HCT116 (cell line): Measurements from ENCODE around the gene CDC42EP1. TPM values are rescaled to one million over a fixed set of nuclear protein-coding genes. Genes with fewer than 3 reads are reported as not detected.
A peak's percentile ranks its signal among the peaks of the same experiment; 100 is the strongest.
"Not testable (repeated sequence)": the region's sequence is repeated elsewhere in the genome, so short reads cannot be mapped to it uniquely, and the experiment has no call there.

ENCODE experiments used
- ATAC-seq: fragments of 200-7000 bp; cut with Tn5 transposase; 2 replicates; pipeline ENCODE4 v1.9.1; 2020; ENCODE audit warnings: mild to moderate bottlenecking, moderate library complexity
- BruUV-seq: library from RNA; stranded (reverse); fragments of 400-500 nt; replicated peaks from 2 replicates; lab custom pipeline; 2021; lab: Mats Ljungman, UMichigan
- CTCF ChIA-PET: fragments of 300-600 bp; sonication (Branson Sonifier 250); formaldehyde crosslinking; loops from one replicate; lab custom pipeline; 2021; ENCODE audit warnings: antibody characterized with exemption; lab: Charles Lee
- POLR2A ChIA-PET: fragments of 300-600, 350-600 bp; sonication (Branson Sonifier 250); formaldehyde crosslinking; loops from one replicate; lab custom pipeline; 2021; ENCODE audit warnings: antibody characterized with exemption; lab: Charles Lee
- RAD21 ChIA-PET, 2 experiments: fragments of 300-600 bp; sonication (Branson Sonifier 250); formaldehyde crosslinking; loops; one replicate each; lab custom pipeline; 2023; ENCODE audit warnings: low total read pairs in 2 of 2; ENCODE audit not compliant: uncharacterized antibody in 2 of 2, unreplicated experiment in 2 of 2, low non-redundant PET in 1 of 2; lab: Charles Lee
- DNase-seq: peaks from one replicate; pipeline ENCODE4 v3.0.0-alpha.2; 2010; ENCODE audit warnings: low read depth, low spot score
- H2AFZ ChIP-seq: fragments of 200-600 bp; shearing (Covaris generic), sonication (generic); 2 replicates; pipeline ENCODE4 v1.6.1; 2017; ENCODE audit warnings: low read depth, mixed run types, mixed read lengths, antibody characterized with exemption, low read length; ENCODE audit not compliant: poor library complexity, severe bottlenecking
- H3K27ac ChIP-seq: 2 replicates; pipeline ENCODE4 v1.5.1; 2012; ENCODE audit warnings: low read depth, low read length
- H3K27me3 ChIP-seq: fragments of 200-600 bp; sonication (generic); 2 replicates; pipeline ENCODE4 v1.6.1; 2016; ENCODE audit warnings: mixed run types, low read length, mixed read lengths; ENCODE audit not compliant: insufficient read depth
- H3K36me3 ChIP-seq, 2 experiments: fragments of 200-500 bp in 1 of 2; fragments of 200-600 bp in 1 of 2; sonication (Bioruptor generic) in 1 of 2; sonication (generic) in 1 of 2; 2 replicates each; pipeline versions ENCODE4 v1.5.1 to v1.6.1; 2014 to 2016; ENCODE audit warnings: low read length in 2 of 2, inconsistent platforms in 1 of 2, mixed read lengths in 1 of 2, mixed run types in 1 of 2; ENCODE audit not compliant: insufficient read depth in 2 of 2, control insufficient read depth in 1 of 2
- H3K4me1 ChIP-seq, 2 experiments: fragments of 200-600 bp in 1 of 2; sonication (generic) in 1 of 2; 2 replicates each; pipeline versions ENCODE4 v1.5.1 to v1.6.1; 2012 to 2017; ENCODE audit warnings: low read length in 2 of 2, inconsistent platforms in 1 of 2, mild to moderate bottlenecking in 1 of 2, mixed read lengths in 1 of 2, mixed run types in 1 of 2, moderate library complexity in 1 of 2; ENCODE audit not compliant: insufficient read depth in 2 of 2, control insufficient read depth in 1 of 2
- H3K4me2 ChIP-seq: fragments of 200-600 bp; sonication (generic); 2 replicates; pipeline ENCODE4 v1.6.1; 2017; ENCODE audit warnings: mixed run types, low read length, mixed read lengths
- H3K4me3 ChIP-seq, 2 experiments: fragments of 200-600 bp in 1 of 2; sonication (generic) in 1 of 2; replicated peaks in 1 of 2; 2 replicates each; pipeline ENCODE4 v1.5.1; 2011 to 2016; ENCODE audit warnings: low read length in 2 of 2, control low read depth in 1 of 2, low read depth in 1 of 2, mild to moderate bottlenecking in 1 of 2, mixed read lengths in 1 of 2, mixed run types in 1 of 2
- H3K79me2 ChIP-seq: fragments of 200-600 bp; sonication (generic); 2 replicates; pipeline ENCODE4 v1.6.1; 2017; ENCODE audit warnings: mild to moderate bottlenecking, mixed run types, low read length, moderate library complexity, mixed read lengths; ENCODE audit not compliant: insufficient read depth
- H3K9ac ChIP-seq: fragments of 200-600 bp; sonication (generic); 2 replicates; pipeline ENCODE4 v1.6.1; 2016; ENCODE audit warnings: low read length, mixed read lengths
- H3K9me2 ChIP-seq: fragments of 200-600 bp; sonication (generic), shearing (Covaris generic); 2 replicates; pipeline ENCODE4 v1.6.1; 2017; ENCODE audit warnings: mixed run types, mild to moderate bottlenecking, moderate library complexity; ENCODE audit not compliant: insufficient read depth
- H3K9me3 ChIP-seq, 2 experiments: fragments of 200-500 bp in 1 of 2; fragments of 200-600 bp in 1 of 2; sonication (Bioruptor generic) in 1 of 2; sonication (generic) in 1 of 2; 2 replicates each; pipeline ENCODE4 v1.6.1; 2014 to 2017; ENCODE audit warnings: low read length in 2 of 2, mixed read lengths in 2 of 2, inconsistent platforms in 1 of 2, low read depth in 1 of 2, mild to moderate bottlenecking in 1 of 2, mixed run types in 1 of 2, moderate library complexity in 1 of 2; ENCODE audit not compliant: control insufficient read depth in 1 of 2, insufficient read depth in 1 of 2
- H4K20me1 ChIP-seq: fragments of 200-600 bp; sonication (generic), shearing (Covaris generic); 2 replicates; pipeline ENCODE4 v1.6.1; 2017; ENCODE audit warnings: mixed run types, mild to moderate bottlenecking, moderate library complexity; ENCODE audit not compliant: insufficient read depth
- CBX3 ChIP-seq: IDR thresholded peaks from 2 replicates; pipeline ENCODE4 v1.6.1; 2012; ENCODE audit warnings: low read depth
- EGR1 ChIP-seq: IDR thresholded peaks from 2 replicates; pipeline ENCODE4 v1.6.1; 2012; ENCODE audit warnings: low read depth
- ELF1 ChIP-seq: IDR thresholded peaks from 2 replicates; pipeline ENCODE4 v1.6.1; 2012; ENCODE audit warnings: low read depth, borderline replicate concordance
- EZH2 ChIP-seq: fragments of 200-600 bp; sonication (generic); IDR thresholded peaks from 2 replicates; pipeline ENCODE4 v1.6.1; 2017; ENCODE audit warnings: antibody characterized with exemption, mixed run types
- EZH2phosphoT487 ChIP-seq: fragments of 200-600 bp; IDR thresholded peaks from 2 replicates; pipeline ENCODE4 v1.6.1; 2018; ENCODE audit warnings: antibody characterized with exemption, borderline replicate concordance
- FOSL1 ChIP-seq: IDR thresholded peaks from 2 replicates; pipeline ENCODE4 v1.6.1; 2012; ENCODE audit warnings: low read depth
- JUND ChIP-seq: IDR thresholded peaks from 2 replicates; pipeline ENCODE4 v1.6.1; 2012
- POLR2A ChIP-seq: IDR thresholded peaks from 2 replicates; pipeline ENCODE4 v1.7.0; 2011; ENCODE audit warnings: borderline replicate concordance; ENCODE audit not compliant: insufficient read depth, insufficient read length; ENCODE audit errors: extremely low read depth
- SIN3A ChIP-seq: IDR thresholded peaks from 2 replicates; pipeline ENCODE4 v1.6.1; 2012; ENCODE audit warnings: low read depth
- SP1 ChIP-seq: IDR thresholded peaks from 2 replicates; pipeline ENCODE4 v1.6.1; 2012; ENCODE audit warnings: low read depth
- TCF7L2 ChIP-seq: IDR thresholded peaks from 2 replicates; pipeline ENCODE4 v1.7.0; 2011; ENCODE audit warnings: borderline replicate concordance, inconsistent platforms; ENCODE audit not compliant: insufficient read depth, insufficient read length; ENCODE audit errors: extremely low read depth
- ZFX ChIP-seq: fragments of 450-650 bp; IDR thresholded peaks from 2 replicates; pipeline ENCODE4 v1.6.1; 2017
- ZNF274 ChIP-seq: fragments of 200-500 bp; sonication (Bioruptor generic); IDR thresholded peaks from 2 replicates; pipeline ENCODE4 v1.6.1; 2014; ENCODE audit warnings: mild to moderate bottlenecking, low read depth, low read length, inconsistent platforms
- intact Hi-C: fragments of 100-400 bp; cut with micrococcal nuclease; formaldehyde crosslinking; loops from 2 replicates; pipeline ENCODE4 v1.10.0; 2022
- total RNA-seq: library from RNA; stranded (reverse); gene quantifications from one replicate; pipeline ENCODE4 v1.2.1, GENCODE V29; 2021; ENCODE audit not compliant: unreplicated experiment
- TF ChIP-seq, protein P1 (sequence below): IDR thresholded peaks from 2 replicates; pipeline ENCODE4 v1.6.1; 2011; ENCODE audit warnings: mild to moderate bottlenecking, low read length, moderate library complexity; ENCODE audit not compliant: insufficient replicate concordance; ENCODE audit errors: extremely low read depth
- TF ChIP-seq, protein P2 (sequence below): IDR thresholded peaks from 2 replicates; pipeline ENCODE4 v1.6.1; 2012
- TF ChIP-seq, protein P3 (sequence below): IDR thresholded peaks from 2 replicates; pipeline ENCODE4 v1.6.1; 2012

The CDC42EP1 gene
- total RNA-seq, 1 experiment from 2014 or later: 160 TPM

DNA sequence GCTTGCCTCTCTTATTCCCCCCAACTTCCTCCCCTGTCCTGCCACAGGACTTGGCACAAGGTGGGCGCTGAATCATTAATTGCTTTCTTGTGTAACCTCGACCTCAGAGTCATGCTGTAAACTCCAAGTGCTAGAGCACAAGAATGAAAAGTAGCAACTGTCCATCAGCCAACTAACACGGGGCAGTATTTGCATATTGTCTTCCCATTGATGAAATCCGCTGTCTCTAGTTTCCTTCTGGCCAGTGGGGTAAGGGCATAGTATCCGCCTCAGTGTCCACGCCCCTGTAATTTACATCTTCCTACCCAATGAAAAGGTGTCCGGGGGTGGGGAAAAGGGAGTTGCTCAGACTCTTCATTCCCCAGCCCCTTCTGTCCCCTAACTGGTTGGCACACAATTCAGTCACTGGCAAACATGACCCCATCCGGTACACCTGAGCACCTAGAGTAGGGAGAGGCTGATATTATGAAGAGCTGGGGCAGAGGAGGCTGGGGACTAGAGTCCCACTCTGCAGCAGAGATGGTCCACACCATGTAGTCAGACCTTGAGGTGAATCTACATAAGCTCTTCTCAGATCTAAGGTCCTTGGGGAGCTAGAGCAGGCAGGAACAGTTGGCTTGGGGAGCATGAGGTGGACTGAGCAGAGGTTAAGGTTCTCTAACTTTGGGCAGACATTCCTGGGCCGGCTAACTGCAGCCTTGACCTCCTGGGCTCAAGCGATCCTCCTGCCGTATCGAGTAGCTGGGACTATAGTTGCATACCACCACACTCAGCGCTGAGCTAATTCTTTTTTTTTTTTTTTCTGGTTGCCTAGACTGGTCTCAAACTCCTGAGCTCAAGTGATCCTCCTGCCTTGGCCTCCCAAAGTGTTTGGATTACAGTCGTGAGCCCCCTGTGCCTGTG, 41.5 kb downstream of the CDC42EP1 start:
- TF ChIP-seq ZNF274: no peak
- no peak for TF ChIP-seq SIN3A
- TF ChIP-seq, protein P1, sequence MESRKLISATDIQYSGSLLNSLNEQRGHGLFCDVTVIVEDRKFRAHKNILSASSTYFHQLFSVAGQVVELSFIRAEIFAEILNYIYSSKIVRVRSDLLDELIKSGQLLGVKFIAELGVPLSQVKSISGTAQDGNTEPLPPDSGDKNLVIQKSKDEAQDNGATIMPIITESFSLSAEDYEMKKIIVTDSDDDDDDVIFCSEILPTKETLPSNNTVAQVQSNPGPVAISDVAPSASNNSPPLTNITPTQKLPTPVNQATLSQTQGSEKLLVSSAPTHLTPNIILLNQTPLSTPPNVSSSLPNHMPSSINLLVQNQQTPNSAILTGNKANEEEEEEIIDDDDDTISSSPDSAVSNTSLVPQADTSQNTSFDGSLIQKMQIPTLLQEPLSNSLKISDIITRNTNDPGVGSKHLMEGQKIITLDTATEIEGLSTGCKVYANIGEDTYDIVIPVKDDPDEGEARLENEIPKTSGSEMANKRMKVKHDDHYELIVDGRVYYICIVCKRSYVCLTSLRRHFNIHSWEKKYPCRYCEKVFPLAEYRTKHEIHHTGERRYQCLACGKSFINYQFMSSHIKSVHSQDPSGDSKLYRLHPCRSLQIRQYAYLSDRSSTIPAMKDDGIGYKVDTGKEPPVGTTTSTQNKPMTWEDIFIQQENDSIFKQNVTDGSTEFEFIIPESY: no peak
- TF ChIP-seq, protein P2, sequence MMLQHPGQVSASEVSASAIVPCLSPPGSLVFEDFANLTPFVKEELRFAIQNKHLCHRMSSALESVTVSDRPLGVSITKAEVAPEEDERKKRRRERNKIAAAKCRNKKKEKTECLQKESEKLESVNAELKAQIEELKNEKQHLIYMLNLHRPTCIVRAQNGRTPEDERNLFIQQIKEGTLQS: no peak
- no peak for TF ChIP-seq ZFX
- no peak for TF ChIP-seq EZH2
- no peak for TF ChIP-seq CBX3
- no peak for TF ChIP-seq JUND
- peak; percentile 29; the same call in 1 of the 2 replicates for TF ChIP-seq SP1
- TF ChIP-seq EGR1: no peak
- no peak for TF ChIP-seq ELF1
- peak; percentile 46 for TF ChIP-seq POLR2A
- TF ChIP-seq, protein P3, sequence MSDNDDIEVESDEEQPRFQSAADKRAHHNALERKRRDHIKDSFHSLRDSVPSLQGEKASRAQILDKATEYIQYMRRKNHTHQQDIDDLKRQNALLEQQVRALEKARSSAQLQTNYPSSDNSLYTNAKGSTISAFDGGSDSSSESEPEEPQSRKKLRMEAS: no peak
- TF ChIP-seq FOSL1: no peak
- no peak for TF ChIP-seq TCF7L2
- TF ChIP-seq EZH2phosphoT487: no peak
- Histone ChIP-seq H3K9me2 (no peaks in the 10 kb centered on the region), H3K27ac (no peak overlapping the region; the same call in 1 of the 2 replicates), H3K9ac (no peak overlapping the region), H3K79me2 (no peaks in the 10 kb centered on the region), H3K4me2 (peak overlapping the region; percentile 15), H3K36me3 (no peaks in the 10 kb centered on the region), H3K27me3 (no peaks in the 10 kb centered on the region), H3K4me1 (peaks cover 43 to 54% of the 10 kb centered on the region in 2 experiments), H3K9me3 (no peaks in the 10 kb centered on the region), H3K4me3 (no peak overlapping the region), H4K20me1 (no peaks in the 10 kb centered on the region), H2AFZ (no peak overlapping the region)
- BruUV-seq: no TSS peak
- ChIA-PET RAD21 (interaction anchor here (0.6 to 0.7 kb wide), 3 partner anchors 10 to 266 kb away, joined by 3 to 4 read pairs (median 4); no protein-coding TSS in a partner anchor), CTCF (interaction anchor here (0.6 to 2.4 kb wide), 5 partner anchors 9 to 148 kb away, joined by 3 to 14 read pairs (median 3); no protein-coding TSS in a partner anchor), POLR2A (interaction anchor here (0.7 to 2.7 kb wide), 3 partner anchors 10 to 242 kb away, joined by 4 to 16 read pairs (median 6); partner anchors contain the start of gene ANKRD54)
- intact Hi-C loops: no loop called here
- ATAC-seq (peak; percentile 88), DNase-seq (peak; percentile 56)

DNA sequence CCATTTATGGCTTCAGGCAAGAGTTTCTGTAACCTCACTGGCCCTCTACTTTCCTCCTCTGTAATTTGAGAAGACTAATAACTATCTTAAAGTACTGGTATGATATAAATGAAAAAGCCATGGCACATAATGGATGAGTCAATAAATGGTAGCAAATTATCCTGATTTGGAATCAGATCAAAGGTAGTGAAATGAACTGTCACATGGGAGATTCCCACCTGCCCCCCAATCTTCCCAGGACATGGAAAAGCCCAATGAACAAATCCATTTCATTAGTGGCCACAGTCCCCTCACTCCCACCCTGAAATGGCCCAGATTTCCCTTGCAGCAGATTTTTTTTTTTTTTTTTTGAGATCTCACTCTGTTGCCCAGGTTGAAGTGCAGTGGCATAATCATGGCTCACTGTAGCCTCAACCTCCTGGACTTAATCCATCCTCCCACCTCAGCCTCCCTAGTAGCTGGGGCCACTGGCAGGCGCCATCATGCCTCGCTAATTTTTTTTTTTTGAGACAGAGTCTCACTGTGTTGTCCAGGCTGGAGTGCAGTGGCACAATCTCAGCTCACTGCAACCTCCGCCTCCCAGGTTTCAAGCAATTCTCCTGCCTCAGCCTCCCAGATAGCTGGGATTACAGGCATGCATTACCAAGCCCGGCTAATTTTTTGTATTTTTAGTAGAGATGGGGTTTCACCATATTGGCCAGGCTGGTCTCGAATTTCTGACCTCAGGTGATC, 42.4 kb downstream of the CDC42EP1 start:
- Histone ChIP-seq H3K4me1 (peaks cover 44 to 63% of the 10 kb centered on the region in 2 experiments), H3K4me2 (peak overlapping the region; percentile 15)
- H3K9me3 ChIP-seq, BruUV-seq, H3K36me3 ChIP-seq, H3K9me2 ChIP-seq, H3K27me3 ChIP-seq, H3K4me3 ChIP-seq, intact Hi-C loops, ATAC-seq, DNase-seq, H2AFZ ChIP-seq, H3K9ac ChIP-seq, H3K27ac ChIP-seq, H4K20me1 ChIP-seq, H3K79me2 ChIP-seq: not testable (repeated sequence)
- ChIA-PET CTCF (interaction anchor here (0.6 to 2.4 kb wide), 5 partner anchors 10 to 41 kb away, joined by 3 to 14 read pairs (median 4); partner anchors contain the start of gene SH3BP1), POLR2A (interaction anchor here (0.7 to 2.7 kb wide), 3 partner anchors 10 to 241 kb away, joined by 4 to 16 read pairs (median 6); partner anchors contain the start of gene ANKRD54), RAD21 (interaction anchor here in 1 of 2 experiments (0.7 kb wide), 1 partner anchor 9 kb away, joined by 4 read pairs; no protein-coding TSS in a partner anchor)
